HFF-Myc (cell line): ENCODE results near the gene WFDC6.
"Not testable (repeated sequence)": the region's sequence is repeated elsewhere in the genome, so short reads cannot be mapped to it uniquely, and the experiment has no call there.

Experiments
- DNase-seq: peaks from one replicate; pipeline ENCODE4 v3.0.0-alpha.2; 2011; ENCODE audit warnings: low read depth; ENCODE audit errors: extremely low read depth
- H3K4me3 ChIP-seq: replicated peaks from 2 replicates; pipeline ENCODE4 v1.5.1; 2011; ENCODE audit warnings: low read depth, mild to moderate bottlenecking, control low read depth, low read length
- TF ChIP-seq, protein P1 (sequence below): IDR thresholded peaks from 2 replicates; pipeline ENCODE4 v1.5.1; 2012; ENCODE audit warnings: mild to moderate bottlenecking, low read depth, low read length, control low read depth; ENCODE audit errors: missing control alignments

Gene WFDC6

GRCh38 chr20:45576995-45577394 lies 37.7 kb upstream of the WFDC6 start:
- TF ChIP-seq, protein P1, sequence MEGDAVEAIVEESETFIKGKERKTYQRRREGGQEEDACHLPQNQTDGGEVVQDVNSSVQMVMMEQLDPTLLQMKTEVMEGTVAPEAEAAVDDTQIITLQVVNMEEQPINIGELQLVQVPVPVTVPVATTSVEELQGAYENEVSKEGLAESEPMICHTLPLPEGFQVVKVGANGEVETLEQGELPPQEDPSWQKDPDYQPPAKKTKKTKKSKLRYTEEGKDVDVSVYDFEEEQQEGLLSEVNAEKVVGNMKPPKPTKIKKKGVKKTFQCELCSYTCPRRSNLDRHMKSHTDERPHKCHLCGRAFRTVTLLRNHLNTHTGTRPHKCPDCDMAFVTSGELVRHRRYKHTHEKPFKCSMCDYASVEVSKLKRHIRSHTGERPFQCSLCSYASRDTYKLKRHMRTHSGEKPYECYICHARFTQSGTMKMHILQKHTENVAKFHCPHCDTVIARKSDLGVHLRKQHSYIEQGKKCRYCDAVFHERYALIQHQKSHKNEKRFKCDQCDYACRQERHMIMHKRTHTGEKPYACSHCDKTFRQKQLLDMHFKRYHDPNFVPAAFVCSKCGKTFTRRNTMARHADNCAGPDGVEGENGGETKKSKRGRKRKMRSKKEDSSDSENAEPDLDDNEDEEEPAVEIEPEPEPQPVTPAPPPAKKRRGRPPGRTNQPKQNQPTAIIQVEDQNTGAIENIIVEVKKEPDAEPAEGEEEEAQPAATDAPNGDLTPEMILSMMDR: no peak
- H3K4me3 ChIP-seq: no peak overlapping the region
- DNase-seq: no peak

GRCh38 chr20:45575931-45576330 lies 36.6 kb upstream of the WFDC6 start:
- TF ChIP-seq, protein P1: no peak
- no peak for DNase-seq
- H3K4me3 ChIP-seq: no peak overlapping the region

- not testable (repeated sequence) for DNase-seq, H3K4me3 ChIP-seq
These were observed 30.4 kb upstream of the WFDC6 start for GRCh38 chr20:45569650-45570049.

- no peak for DNase-seq
- no peak overlapping the region for H3K4me3 ChIP-seq
- TF ChIP-seq, protein P1: no peak
These were observed 25.5 kb upstream of the WFDC6 start for GRCh38 chr20:45564760-45565276.

- no peak for DNase-seq
- TF ChIP-seq, protein P1: no peak
- H3K4me3 ChIP-seq: no peak overlapping the region
These were observed 15.9 kb upstream of the WFDC6 start for GRCh38 chr20:45555198-45555597.

GRCh38 chr20:45552456-45552855 lies 13.2 kb upstream of the WFDC6 start:
- no peak overlapping the region for H3K4me3 ChIP-seq
- TF ChIP-seq, protein P1: no peak
- no peak for DNase-seq

- no peak overlapping the region for H3K4me3 ChIP-seq
- TF ChIP-seq, protein P1: no peak
- no peak for DNase-seq
These were observed 11.5 kb upstream of the WFDC6 start for GRCh38 chr20:45550765-45551164.
